Nephron (organoid): ENCODE data around the gene ANKRD45.
"Not testable (repeated sequence)": the region's sequence is repeated elsewhere in the genome, so short reads cannot be mapped to it uniquely, and the experiment has no call there.

Experiments
- H3K27ac Mint-ChIP-seq, 3 experiments: 2 replicates each; pipeline ENCODE4 v1.8.0; 2020; ENCODE audit warnings: mixed read lengths in 3 of 3, mild to moderate bottlenecking in 2 of 3, moderate library complexity in 1 of 3
- H3K27me3 Mint-ChIP-seq: 2 replicates; pipeline ENCODE4 v1.8.0; 2021; ENCODE audit warnings: low read depth, mild to moderate bottlenecking, moderate library complexity, mixed read lengths
- H3K36me3 Mint-ChIP-seq: 2 replicates; pipeline ENCODE4 v1.8.0; 2020; ENCODE audit warnings: low read depth, mixed read lengths
- H3K4me1 Mint-ChIP-seq: 2 replicates; pipeline ENCODE4 v1.8.0; 2020; ENCODE audit warnings: mixed read lengths
- H3K4me3 Mint-ChIP-seq, 3 experiments: 2 replicates each; pipeline ENCODE4 v1.8.0; 2020; ENCODE audit warnings: mild to moderate bottlenecking in 3 of 3, mixed read lengths in 3 of 3, moderate library complexity in 2 of 3
- H3K9me3 Mint-ChIP-seq: 2 replicates; pipeline ENCODE4 v1.8.0; 2020; ENCODE audit warnings: mixed read lengths
- CTCF ChIP-seq, 3 experiments: fragments of 200-600 bp; sonication (generic); IDR thresholded peaks; one replicate each; pipeline ENCODE4 v1.5.0; 2021; ENCODE audit warnings: antibody characterized with exemption in 3 of 3; ENCODE audit not compliant: unreplicated experiment in 3 of 3

The ANKRD45 gene

GRCh38 chr1:173660306-173660705 lies 9.3 kb downstream of the ANKRD45 start:
- Mint-ChIP-seq H3K36me3 (peaks cover 14% of the 10 kb centered on the region), H3K4me1 (no peaks in the 10 kb centered on the region), H3K9me3 (peaks cover 8% of the 10 kb centered on the region), H3K27me3 (no peaks in the 10 kb centered on the region), H3K27ac (no peak overlapping the region), H3K4me3 (no peak overlapping the region)
- no peak for TF ChIP-seq CTCF (IDR thresholded peaks at IDR 0.05; ENCODE audit: unreplicated experiment in 3 of 3)

- Mint-ChIP-seq H3K4me1 (no peaks in the 10 kb centered on the region), H3K27ac (no peak overlapping the region), H3K27me3 (no peaks in the 10 kb centered on the region), H3K36me3 (peaks cover 3% of the 10 kb centered on the region), H3K9me3 (peaks cover 9% of the 10 kb centered on the region), H3K4me3 (no peak overlapping the region)
- no peak for TF ChIP-seq CTCF (IDR thresholded peaks at IDR 0.05; ENCODE audit: unreplicated experiment in 3 of 3)
Measured at GRCh38 chr1:173648880-173649605, 20.6 kb downstream of the ANKRD45 start.

GRCh38 chr1:173646656-173647055 lies 23.0 kb downstream of the ANKRD45 start:
- H3K27ac Mint-ChIP-seq: no peak overlapping the region
- no peaks in the 10 kb centered on the region for H3K36me3 Mint-ChIP-seq
- no peak for TF ChIP-seq CTCF (IDR thresholded peaks at IDR 0.05; ENCODE audit: unreplicated experiment in 3 of 3)
- no peaks in the 10 kb centered on the region for H3K4me1 Mint-ChIP-seq
- peaks cover 2% of the 10 kb centered on the region for H3K9me3 Mint-ChIP-seq
- no peaks in the 10 kb centered on the region for H3K27me3 Mint-ChIP-seq
- H3K4me3 Mint-ChIP-seq: no peak overlapping the region

- peak overlapping the region in 2 of 3 experiments; percentile 55 to 56 for H3K4me3 Mint-ChIP-seq
- not testable (repeated sequence) for H3K4me1 Mint-ChIP-seq, H3K9me3 Mint-ChIP-seq, H3K36me3 Mint-ChIP-seq, H3K27me3 Mint-ChIP-seq
- peak overlapping the region in 2 of 3 experiments; percentile 71 to 72 for H3K27ac Mint-ChIP-seq
Measured at GRCh38 chr1:173642450-173643139, 27.1 kb downstream of the ANKRD45 start.

- peaks cover 4% of the 10 kb centered on the region for H3K27me3 Mint-ChIP-seq
- H3K9me3 Mint-ChIP-seq: no peaks in the 10 kb centered on the region
- peak overlapping the region; percentile 83 to 89 (median 86) for H3K4me3 Mint-ChIP-seq
- H3K27ac Mint-ChIP-seq: peak overlapping the region; percentile 66 to 92 (median 89)
- peaks cover 3% of the 10 kb centered on the region for H3K36me3 Mint-ChIP-seq
- no peak for TF ChIP-seq CTCF (IDR thresholded peaks at IDR 0.05; ENCODE audit: unreplicated experiment in 3 of 3)
- no peaks in the 10 kb centered on the region for H3K4me1 Mint-ChIP-seq
Measured at GRCh38 chr1:173639102-173639501, 30.5 kb downstream of the ANKRD45 start.

- H3K36me3 Mint-ChIP-seq: peaks cover 3% of the 10 kb centered on the region
- TF ChIP-seq CTCF (IDR thresholded peaks at IDR 0.05; ENCODE audit: unreplicated experiment in 3 of 3): no peak
- no peaks in the 10 kb centered on the region for H3K4me1 Mint-ChIP-seq
Measured at GRCh38 chr1:173638043-173639021, 31.3 kb downstream of the ANKRD45 start.

GRCh38 chr1:173637236-173638042 lies 32.2 kb downstream of the ANKRD45 start:
- H3K9me3 Mint-ChIP-seq, H3K27me3 Mint-ChIP-seq, H3K4me1 Mint-ChIP-seq, H3K36me3 Mint-ChIP-seq: not testable (repeated sequence)
- peak overlapping the region; percentile 89 to 94 (median 92) for H3K27ac Mint-ChIP-seq
- H3K4me3 Mint-ChIP-seq: peak overlapping the region; percentile 83 to 89 (median 86)

More at GRCh38 chr1:173638043-173639021, 31.3 kb downstream of the ANKRD45 start:
- H3K4me3 Mint-ChIP-seq: peak overlapping the region; percentile 83 to 89 (median 86)
- H3K9me3 Mint-ChIP-seq: no peaks in the 10 kb centered on the region
- peaks cover 4% of the 10 kb centered on the region for H3K27me3 Mint-ChIP-seq
- H3K27ac Mint-ChIP-seq: peak overlapping the region; percentile 89 to 94 (median 92)
